Muscle layer of colon (tissue), 2 donors: ENCODE measurements around the gene TUBA4B.
A peak's percentile ranks its signal among the peaks of the same experiment; 100 is the strongest.
"Not testable (repeated sequence)": the region's sequence is repeated elsewhere in the genome, so short reads cannot be mapped to it uniquely, and the experiment has no call there.

ENCODE experiments used
- H3K27ac ChIP-seq: one replicate; pipeline ENCODE4 v1.7.0; 2013; ENCODE audit warnings: low read depth, mild to moderate bottlenecking, low read length, moderate library complexity
- H3K27me3 ChIP-seq, 2 donors: one replicate each; pipeline ENCODE4 v1.7.0; 2013; ENCODE audit warnings: low read length in 2 of 2, mild to moderate bottlenecking in 2 of 2; ENCODE audit not compliant: insufficient read depth in 2 of 2, control insufficient read depth in 1 of 2
- H3K36me3 ChIP-seq: one replicate; pipeline ENCODE4 v1.7.0; 2013; ENCODE audit warnings: mild to moderate bottlenecking, low read length; ENCODE audit not compliant: insufficient read depth
- H3K4me1 ChIP-seq: one replicate; pipeline ENCODE4 v1.7.0; 2013; ENCODE audit warnings: mild to moderate bottlenecking, low read length; ENCODE audit not compliant: insufficient read depth
- H3K4me3 ChIP-seq, 2 donors: one replicate each; pipeline ENCODE4 v1.7.0; 2013; ENCODE audit warnings: low read length in 2 of 2, low read depth in 1 of 2, mild to moderate bottlenecking in 1 of 2, moderate library complexity in 1 of 2
- H3K9ac ChIP-seq: one replicate; pipeline ENCODE4 v1.7.0; 2013; ENCODE audit warnings: low read length
- H3K9me3 ChIP-seq: one replicate; pipeline ENCODE4 v1.7.0; 2013; ENCODE audit warnings: mild to moderate bottlenecking, low read length
- donor health status: abdominal sarcoma.
- donor health status: Adenocarcinoma of cecum.

The TUBA4B gene

GRCh38 chr2:219282375-219282774 lies 29.3 kb downstream of the TUBA4B start:
- H3K4me1 ChIP-seq = peaks cover 28% of the 10 kb centered on the region
- H3K4me3 ChIP-seq = no peak overlapping the region
- H3K9ac ChIP-seq = no peak overlapping the region
- peaks cover 54% of the 10 kb centered on the region for H3K36me3 ChIP-seq
- H3K9me3 ChIP-seq = no peaks in the 10 kb centered on the region
- H3K27ac ChIP-seq = no peak overlapping the region
- no peaks in the 10 kb centered on the region for H3K27me3 ChIP-seq

- no peak overlapping the region for H3K4me3 ChIP-seq
- H3K27ac ChIP-seq = no peak overlapping the region
- H3K9me3 ChIP-seq = no peaks in the 10 kb centered on the region
- H3K9ac ChIP-seq = no peak overlapping the region
- peaks cover 54% of the 10 kb centered on the region for H3K36me3 ChIP-seq
- H3K4me1 ChIP-seq = peaks cover 21% of the 10 kb centered on the region
- no peaks in the 10 kb centered on the region for H3K27me3 ChIP-seq
These were observed 30.0 kb downstream of the TUBA4B start for GRCh38 chr2:219282943-219283581.

GRCh38 chr2:219284501-219285372 lies 31.7 kb downstream of the TUBA4B start:
- peaks cover 54% of the 10 kb centered on the region for H3K36me3 ChIP-seq
- no peak overlapping the region for H3K9ac ChIP-seq
- H3K4me3 ChIP-seq = no peak overlapping the region
- H3K27me3 ChIP-seq = no peaks in the 10 kb centered on the region
- H3K27ac ChIP-seq = no peak overlapping the region
- H3K4me1 ChIP-seq = peaks cover 20% of the 10 kb centered on the region
- no peaks in the 10 kb centered on the region for H3K9me3 ChIP-seq

GRCh38 chr2:219285373-219285735 lies 32.3 kb downstream of the TUBA4B start:
- Histone ChIP-seq H3K9ac (no peak overlapping the region), H3K27ac (no peak overlapping the region), H3K27me3 (no peaks in the 10 kb centered on the region), H3K36me3 (peaks cover 53% of the 10 kb centered on the region), H3K4me1 (peaks cover 20% of the 10 kb centered on the region), H3K9me3 (no peaks in the 10 kb centered on the region), H3K4me3 (no peak overlapping the region)

GRCh38 chr2:219285894-219286425 lies 32.9 kb downstream of the TUBA4B start:
- peaks cover 14% of the 10 kb centered on the region for H3K4me1 ChIP-seq

GRCh38 chr2:219286436-219287115 lies 33.5 kb downstream of the TUBA4B start:
- peaks cover 41% of the 10 kb centered on the region for H3K36me3 ChIP-seq
- no peaks in the 10 kb centered on the region for H3K27me3 ChIP-seq
- no peaks in the 10 kb centered on the region for H3K9me3 ChIP-seq
- peaks cover 12% of the 10 kb centered on the region for H3K4me1 ChIP-seq
- no peak overlapping the region for H3K9ac ChIP-seq
- no peak overlapping the region for H3K27ac ChIP-seq
- no peak overlapping the region for H3K4me3 ChIP-seq

More at GRCh38 chr2:219285894-219286425, 32.9 kb downstream of the TUBA4B start:
- Histone ChIP-seq H3K27ac (no peak overlapping the region), H3K9me3 (no peaks in the 10 kb centered on the region), H3K9ac (no peak overlapping the region), H3K36me3 (peaks cover 47% of the 10 kb centered on the region), H3K27me3 (no peaks in the 10 kb centered on the region), H3K4me3 (no peak overlapping the region)

- not testable (repeated sequence) for H3K9me3 ChIP-seq, H3K9ac ChIP-seq, H3K27ac ChIP-seq, H3K4me3 ChIP-seq, H3K27me3 ChIP-seq
- Histone ChIP-seq H3K4me1 (peaks cover 12% of the 10 kb centered on the region), H3K36me3 (peaks cover 36% of the 10 kb centered on the region)
These were observed 34.0 kb downstream of the TUBA4B start for GRCh38 chr2:219287116-219287440.

GRCh38 chr2:219287580-219288265 lies 34.7 kb downstream of the TUBA4B start:
- Histone ChIP-seq H3K4me1 (peaks cover 12% of the 10 kb centered on the region), H3K27me3 (no peaks in the 10 kb centered on the region), H3K4me3 (no peak overlapping the region), H3K27ac (no peak overlapping the region), H3K9me3 (no peaks in the 10 kb centered on the region), H3K9ac (no peak overlapping the region), H3K36me3 (peaks cover 29% of the 10 kb centered on the region)

- no peak overlapping the region for H3K9ac ChIP-seq
- H3K27me3 ChIP-seq = no peaks in the 10 kb centered on the region
- no peaks in the 10 kb centered on the region for H3K9me3 ChIP-seq
- H3K36me3 ChIP-seq = peaks cover 15% of the 10 kb centered on the region
- H3K4me1 ChIP-seq = peaks cover 15% of the 10 kb centered on the region
- H3K27ac ChIP-seq = peak overlapping the region; percentile 68
- H3K4me3 ChIP-seq = no peak overlapping the region
These were observed 36.1 kb downstream of the TUBA4B start for GRCh38 chr2:219289195-219289536.

- Histone ChIP-seq H3K36me3 (peaks cover 9% of the 10 kb centered on the region), H3K4me3 (no peak overlapping the region), H3K27ac (peak overlapping the region; percentile 68), H3K9me3 (no peaks in the 10 kb centered on the region), H3K27me3 (no peaks in the 10 kb centered on the region), H3K9ac (no peak overlapping the region), H3K4me1 (peaks cover 17% of the 10 kb centered on the region)
These were observed 36.7 kb downstream of the TUBA4B start for GRCh38 chr2:219289537-219290361.
